Heart right ventricle (tissue), 16 donors: ENCODE results near the gene CORO7. TPM values are rescaled to one million over a fixed set of nuclear protein-coding genes. Genes with fewer than 3 reads are reported as not detected.

ENCODE experiments used
- ATAC-seq, 8 donors: fragments of 200-7000 bp; cut with Tn5 transposase; one replicate each; pipeline ENCODE4 v1.9.1; 2020; ENCODE audit warnings: mild to moderate bottlenecking in 8 of 8, moderate library complexity in 8 of 8, moderate number of reproducible peaks in 1 of 8
- DNase-seq, 2 donors: peaks; one replicate each; pipeline ENCODE4 v3.0.0-alpha.2; 2020
- H3K27ac ChIP-seq, 10 donors: fragments of 200-600 bp; sonication (generic) in 2 of 10; one replicate each; pipeline versions ENCODE4 v1.5.0 to v1.8.0; 2020 to 2022; ENCODE audit warnings: mild to moderate bottlenecking in 3 of 10
- H3K27me3 ChIP-seq, 7 donors: fragments of 200-600 bp; one replicate each; pipeline ENCODE4 v1.8.0; 2021 to 2022; ENCODE audit warnings: mild to moderate bottlenecking in 2 of 7
- H3K36me3 ChIP-seq, 9 donors: fragments of 200-600 bp; sonication (generic) in 1 of 9; one replicate each; pipeline versions ENCODE4 v1.5.0 to v1.8.0; 2020 to 2022; ENCODE audit warnings: mild to moderate bottlenecking in 2 of 9
- H3K4me1 ChIP-seq, 9 donors: fragments of 200-600 bp; sonication (generic) in 1 of 9; one replicate each; pipeline versions ENCODE4 v1.5.0 to v1.8.0; 2020 to 2022; ENCODE audit warnings: mild to moderate bottlenecking in 4 of 9
- H3K4me3 ChIP-seq, 10 donors: fragments of 200-600 bp; sonication (generic) in 2 of 10; one replicate each; pipeline versions ENCODE4 v1.5.0 to v1.8.0; 2020 to 2022; ENCODE audit warnings: mild to moderate bottlenecking in 7 of 10, moderate library complexity in 2 of 10
- H3K9me3 ChIP-seq, 11 donors: fragments of 200-600 bp in 10 of 11; sonication (generic) in 2 of 11; one replicate each; pipeline versions ENCODE4 v1.5.0 to v1.8.0; 2013 to 2022; ENCODE audit warnings: mild to moderate bottlenecking in 2 of 11, control low read depth in 1 of 11, moderate library complexity in 1 of 11
- WGBS, 2 donors: extraction: QIAGEN DNeasy Blood & Tissue Kit; methylation state at CpG; one replicate each; pipeline ENCODE4 v1.1.7; 2013; ENCODE audit warnings: inconsistent platforms in 1 of 2; 5-methylcytosine and 5-hydroxymethylcytosine counted together
- intact Hi-C, 10 donors: fragments of 100-400 bp; cut with DNase I; formaldehyde crosslinking; loops; one replicate each; pipeline versions ENCODE4 v1.11.1 to v1.14.2; 2022
- polyA plus RNA-seq, 2 donors: library from polyadenylated mRNA; stranded (reverse); fragments of 200-250 nt; gene quantifications; one replicate each; pipeline ENCODE4 v1.2.3, GENCODE V29; 2013
- total RNA-seq, 10 donors: library from RNA; stranded (reverse); fragmentation: NEBNext Ultra II Directional in 3 of 10; extraction: Animal tissue kit (Norgen Biotek cat#: 25700) in 3 of 10; gene quantifications; one replicate each; pipeline versions ENCODE4 v1.2.1 to v1.2.4, GENCODE V29; 2021 to 2023
- TF ChIP-seq, protein P1 (sequence below), 9 donors: fragments of 200-600 bp; sonication (generic) in 2 of 9; IDR thresholded peaks; one replicate each; pipeline versions ENCODE4 v1.5.0 to v1.8.0; 2021 to 2022; ENCODE audit warnings: antibody characterized with exemption in 9 of 9, mild to moderate bottlenecking in 5 of 9, moderate library complexity in 1 of 9
- donor health status: Arrhythmogenic right ventricular cardiomyopathy.
- donor health status: ischemic (EF 13 %, LVEDD 7.1; RV severe dilation, severe dysfunction).
- donor health status: healthy with polysubstance abuse.
- donor health status: DM: no; HTN: yes; CAD: no.
- donor health status: DM: no; HTN: no; CAD: no.
- donor health status: ischemic (EF 25% LVEDD 6.9; RV normal size, moderate dysfunction).
- donor health status: ischemic (EF 25% LVEDD 5.7; RV mildly dilated, moderate dysfunction).
- donor health status: healthy.
- donor health status: DM: yes; HTN: yes; CAD: no.
- donor health status: Ischemic cardiomyopathy.
- donor health status: ischemic (EF 35%, LVEDD 5.7; RV mildly dilated, moderate dysfunction).
- donor health status: nonischemic (EF 11% LVEDD 7.7; RV severe dilation, severe dysfunction).
- donor health status: DM: yes; HTN: yes; CAD: no.
- donor health status: PGD.
- donor health status: ischemic (EF 29% LVEDD 5.4; RV normal size, mild dysfunction).
- donor health status: nonischemic (EF 23%, LVEDD 6.1; RV moderate dilation, normal function).

CORO7 gene
- total and polyA plus RNA-seq, 12 donors, result 6.5 to 21.8 (median 10.9) TPM

DNA sequence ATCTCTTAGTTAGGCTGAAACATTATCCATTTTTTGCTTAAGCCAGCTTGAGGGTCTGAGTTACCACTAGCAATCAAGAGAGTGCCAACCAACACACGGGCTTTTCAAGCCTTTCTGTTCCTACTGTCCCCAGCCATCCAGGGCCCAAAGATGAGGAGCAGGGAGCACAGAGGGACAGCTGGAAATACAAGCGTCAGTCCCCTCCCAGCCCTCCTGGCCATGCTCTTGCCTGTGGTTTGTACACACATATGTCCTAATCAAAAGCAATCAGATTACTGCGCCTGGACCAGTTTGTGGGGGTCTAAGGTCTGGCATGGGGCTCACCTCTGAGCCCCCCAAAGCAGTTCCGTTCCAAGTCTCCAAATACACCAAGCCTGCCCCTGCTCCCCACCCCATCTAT, 3.5 kb downstream of the CORO7 start:
- ATAC-seq (no peak), DNase-seq (no peak)
- Histone ChIP-seq H3K4me3 (no peak overlapping the region), H3K27me3 (no peaks in the 10 kb centered on the region), H3K27ac (peak overlapping the region in 2 of 10 donors; percentile 39 to 55), H3K4me1 (peaks cover 13 to 78% (median 54%) of the 10 kb centered on the region in 9 donors), H3K9me3 (no peaks in the 10 kb centered on the region), H3K36me3 (peaks cover 0 to 55% (median 5%) of the 10 kb centered on the region in 9 donors)
- intact Hi-C loops, result no loop called here
- TF ChIP-seq, protein P1, sequence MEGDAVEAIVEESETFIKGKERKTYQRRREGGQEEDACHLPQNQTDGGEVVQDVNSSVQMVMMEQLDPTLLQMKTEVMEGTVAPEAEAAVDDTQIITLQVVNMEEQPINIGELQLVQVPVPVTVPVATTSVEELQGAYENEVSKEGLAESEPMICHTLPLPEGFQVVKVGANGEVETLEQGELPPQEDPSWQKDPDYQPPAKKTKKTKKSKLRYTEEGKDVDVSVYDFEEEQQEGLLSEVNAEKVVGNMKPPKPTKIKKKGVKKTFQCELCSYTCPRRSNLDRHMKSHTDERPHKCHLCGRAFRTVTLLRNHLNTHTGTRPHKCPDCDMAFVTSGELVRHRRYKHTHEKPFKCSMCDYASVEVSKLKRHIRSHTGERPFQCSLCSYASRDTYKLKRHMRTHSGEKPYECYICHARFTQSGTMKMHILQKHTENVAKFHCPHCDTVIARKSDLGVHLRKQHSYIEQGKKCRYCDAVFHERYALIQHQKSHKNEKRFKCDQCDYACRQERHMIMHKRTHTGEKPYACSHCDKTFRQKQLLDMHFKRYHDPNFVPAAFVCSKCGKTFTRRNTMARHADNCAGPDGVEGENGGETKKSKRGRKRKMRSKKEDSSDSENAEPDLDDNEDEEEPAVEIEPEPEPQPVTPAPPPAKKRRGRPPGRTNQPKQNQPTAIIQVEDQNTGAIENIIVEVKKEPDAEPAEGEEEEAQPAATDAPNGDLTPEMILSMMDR (IDR thresholded peaks at IDR 0.05), result no peak
- 95% methylated on average over 4 of the region's 4 CpGs for WGBS, 2 donors

DNA sequence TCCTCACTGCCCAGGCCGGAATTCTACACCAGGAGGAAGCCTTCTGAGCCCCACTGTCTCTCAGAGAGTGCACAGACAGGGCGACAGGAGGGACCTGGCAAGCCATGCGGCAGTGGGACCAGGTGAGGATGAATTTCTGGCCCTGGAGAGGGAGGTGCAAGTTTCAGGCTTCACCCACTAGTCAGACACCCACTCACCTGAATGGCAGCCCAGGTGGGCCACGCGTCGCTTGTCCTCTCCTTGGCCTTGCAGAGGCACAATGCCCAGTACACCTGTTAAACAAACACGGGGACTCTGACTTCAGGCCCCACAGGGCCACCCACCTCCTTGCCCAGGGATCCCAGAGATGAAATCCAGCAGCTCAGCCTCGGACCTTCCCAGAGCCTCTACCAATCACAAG, 4.2 kb downstream of the CORO7 start:
- Histone ChIP-seq H3K27me3 (no peaks in the 10 kb centered on the region), H3K36me3 (peaks cover 0 to 62% (median 6%) of the 10 kb centered on the region in 9 donors), H3K9me3 (no peaks in the 10 kb centered on the region), H3K27ac (peak overlapping the region in 5 of 10 donors; percentile 22 to 55 (median 39)), H3K4me3 (no peak overlapping the region), H3K4me1 (peaks cover 13 to 76% (median 54%) of the 10 kb centered on the region in 9 donors)
- TF ChIP-seq, protein P1 (IDR thresholded peaks at IDR 0.05), result no peak
- DNase-seq (no peak), ATAC-seq (no peak)
- intact Hi-C loops, result no loop called here
- 86 to 92% methylated on average over 8 of the region's 8 CpGs for WGBS, 2 donors

DNA sequence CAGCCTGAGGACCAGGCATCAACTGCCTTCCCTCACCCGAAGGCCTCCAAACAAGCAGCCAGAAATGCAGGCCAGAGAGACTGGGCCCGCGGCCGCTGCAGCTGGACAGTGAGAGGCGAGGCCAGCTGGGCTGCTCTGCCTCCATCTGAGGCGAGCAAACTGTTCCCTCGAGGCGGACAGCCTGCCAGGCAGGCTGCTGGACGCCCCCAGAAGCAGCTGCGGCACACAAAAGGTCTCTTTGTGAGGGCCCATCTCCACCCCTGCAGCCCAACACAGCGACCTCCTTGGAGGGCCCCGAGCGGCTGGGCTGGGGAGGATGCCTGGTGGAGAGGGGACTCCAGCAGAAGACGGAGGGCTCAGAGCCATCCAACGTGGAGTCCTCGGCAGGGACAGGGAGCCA, 4.7 kb downstream of the CORO7 start:
- WGBS, 2 donors, result 60 to 73% methylated on average over 16 of the region's 16 CpGs
- DNase-seq (peak; percentile 62 to 76), ATAC-seq (peak; percentile 37 to 59 (median 44))
- TF ChIP-seq, protein P1 (IDR thresholded peaks at IDR 0.05), result no peak
- intact Hi-C loops, result no loop called here
- Histone ChIP-seq H3K36me3 (peaks cover 0 to 67% (median 6%) of the 10 kb centered on the region in 9 donors), H3K27ac (peak overlapping the region in 5 of 10 donors; percentile 22 to 55 (median 39)), H3K4me1 (peaks cover 13 to 71% (median 49%) of the 10 kb centered on the region in 9 donors), H3K4me3 (no peak overlapping the region), H3K27me3 (no peaks in the 10 kb centered on the region), H3K9me3 (no peaks in the 10 kb centered on the region)

DNA sequence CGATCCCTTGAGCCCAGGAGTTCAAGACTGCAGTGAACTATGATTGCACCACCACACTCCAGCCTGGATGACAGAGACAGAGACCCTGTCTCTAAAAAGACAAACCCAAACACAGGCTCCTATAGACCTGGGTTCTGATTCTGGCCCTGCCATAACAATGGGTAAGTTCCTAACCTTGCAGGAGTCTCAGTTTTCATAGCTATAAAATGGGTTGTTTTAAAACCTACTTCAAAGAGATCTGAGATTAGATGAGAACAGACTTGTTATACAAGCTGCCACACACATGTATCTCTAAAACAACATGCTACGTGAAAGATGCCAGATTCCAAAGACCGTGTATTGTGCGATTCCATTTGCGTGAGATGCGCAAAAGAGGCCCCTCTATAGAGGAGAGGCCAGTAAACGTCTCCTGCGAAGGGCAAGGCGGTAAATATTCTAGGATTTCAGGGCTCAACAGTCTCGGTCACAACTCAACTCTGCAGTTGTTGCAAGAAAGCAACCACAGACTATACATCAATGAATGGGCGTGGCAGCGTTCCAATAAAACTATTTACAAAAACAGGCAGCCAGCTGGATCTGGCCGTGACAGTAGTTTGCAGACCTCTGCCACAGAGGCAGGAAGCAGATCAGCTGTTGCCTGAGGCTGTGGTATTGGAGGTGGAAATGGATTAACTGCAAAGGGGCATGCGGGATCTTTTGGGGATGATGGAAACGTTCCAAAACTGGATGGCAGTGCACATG, 5.9 kb downstream of the CORO7 start:
- H3K4me1 ChIP-seq, result peaks cover 13 to 66% (median 45%) of the 10 kb centered on the region in 9 donors
- peak in 3 of 8 donors; percentile 1 to 18 (median 9) for ATAC-seq

More for the DNA sequence above, 5.9 kb downstream of the CORO7 start:
- H3K4me3 ChIP-seq, result no peak overlapping the region
- TF ChIP-seq, protein P1 (IDR thresholded peaks at IDR 0.05), result no peak
- no peak for DNase-seq
- peaks cover 0 to 78% (median 11%) of the 10 kb centered on the region in 9 donors for H3K36me3 ChIP-seq
- intact Hi-C loops, result no loop called here
- H3K27ac ChIP-seq, result peak overlapping the region in 3 of 10 donors; percentile 2 to 26 (median 22)
- no peaks in the 10 kb centered on the region for H3K27me3 ChIP-seq
- H3K9me3 ChIP-seq, result no peaks in the 10 kb centered on the region
- 72 to 77% methylated on average over 15 of the region's 15 CpGs for WGBS, 2 donors
